SU-DHL-6 (cell line): ENCODE data around the gene CHST9.
"Not testable (repeated sequence)": the region's sequence is repeated elsewhere in the genome, so short reads cannot be mapped to it uniquely, and the experiment has no call there.

Experiments used
- CTCF ChIP-seq: fragments of 200-600 bp; sonication (generic); IDR thresholded peaks from one replicate; pipeline ENCODE4 v1.5.1; 2017; ENCODE audit warnings: antibody characterized with exemption, mild to moderate bottlenecking, low read length, moderate library complexity; ENCODE audit not compliant: insufficient read depth, poor library complexity, severe bottlenecking
- EZH2phosphoT487 ChIP-seq: fragments of 200-600 bp; sonication (generic), shearing (Covaris generic); conservative IDR thresholded peaks from 2 replicates; pipeline ENCODE4 v1.6.1; 2018; ENCODE audit warnings: mild to moderate bottlenecking, antibody characterized with exemption, low read length, moderate library complexity, mixed read lengths

- TF ChIP-seq CTCF, EZH2phosphoT487: not testable (repeated sequence)
Observed at GRCh38 chr18:26927822-26928221, 257.3 kb downstream of the CHST9 start.
